WI38 (cell line): Measurements from ENCODE around the gene ZNF319.

Source experiments
- H3K4me3 ChIP-seq: 2 replicates; pipeline ENCODE4 v1.5.1; 2011; ENCODE audit warnings: low read depth, mild to moderate bottlenecking, control low read depth, low read length
- CTCF ChIP-seq: IDR thresholded peaks from 2 replicates; pipeline ENCODE4 v1.5.1; 2012; ENCODE audit warnings: low read depth, mild to moderate bottlenecking, control low read depth, low read length

ZNF319 gene

GRCh38 chr16:57956270-57956808 is 44.1 kb downstream of the ZNF319 start:
- no peak for TF ChIP-seq CTCF
- H3K4me3 ChIP-seq: no peak overlapping the region

GRCh38 chr16:57955572-57956188 is 44.8 kb downstream of the ZNF319 start:
- no peak overlapping the region for H3K4me3 ChIP-seq
- TF ChIP-seq CTCF: 0 out of 2 replicates have a peak, but pooled peaks have one; percentile 3

- TF ChIP-seq CTCF: no peak
- no peak overlapping the region for H3K4me3 ChIP-seq
Measured at GRCh38 chr16:57953857-57954256, 46.6 kb downstream of the ZNF319 start.

- TF ChIP-seq CTCF: no peak
Measured at GRCh38 chr16:57952909-57953308, 47.6 kb downstream of the ZNF319 start.

GRCh38 chr16:57951204-57951960 is 49.1 kb downstream of the ZNF319 start:
- no peak for TF ChIP-seq CTCF

More at GRCh38 chr16:57952909-57953308, 47.6 kb downstream of the ZNF319 start:
- no peak overlapping the region for H3K4me3 ChIP-seq

GRCh38 chr16:57950382-57950781 is 50.1 kb downstream of the ZNF319 start:
- TF ChIP-seq CTCF: no peak
- H3K4me3 ChIP-seq: no peak overlapping the region

More at GRCh38 chr16:57951204-57951960, 49.1 kb downstream of the ZNF319 start:
- H3K4me3 ChIP-seq: no peak overlapping the region
